ENCODE measurements around the gene MDH2.
"Not testable (repeated sequence)": the region's sequence is repeated elsewhere in the genome, so short reads cannot be mapped to it uniquely, and the experiment has no call there.

Gene MDH2

DNA sequence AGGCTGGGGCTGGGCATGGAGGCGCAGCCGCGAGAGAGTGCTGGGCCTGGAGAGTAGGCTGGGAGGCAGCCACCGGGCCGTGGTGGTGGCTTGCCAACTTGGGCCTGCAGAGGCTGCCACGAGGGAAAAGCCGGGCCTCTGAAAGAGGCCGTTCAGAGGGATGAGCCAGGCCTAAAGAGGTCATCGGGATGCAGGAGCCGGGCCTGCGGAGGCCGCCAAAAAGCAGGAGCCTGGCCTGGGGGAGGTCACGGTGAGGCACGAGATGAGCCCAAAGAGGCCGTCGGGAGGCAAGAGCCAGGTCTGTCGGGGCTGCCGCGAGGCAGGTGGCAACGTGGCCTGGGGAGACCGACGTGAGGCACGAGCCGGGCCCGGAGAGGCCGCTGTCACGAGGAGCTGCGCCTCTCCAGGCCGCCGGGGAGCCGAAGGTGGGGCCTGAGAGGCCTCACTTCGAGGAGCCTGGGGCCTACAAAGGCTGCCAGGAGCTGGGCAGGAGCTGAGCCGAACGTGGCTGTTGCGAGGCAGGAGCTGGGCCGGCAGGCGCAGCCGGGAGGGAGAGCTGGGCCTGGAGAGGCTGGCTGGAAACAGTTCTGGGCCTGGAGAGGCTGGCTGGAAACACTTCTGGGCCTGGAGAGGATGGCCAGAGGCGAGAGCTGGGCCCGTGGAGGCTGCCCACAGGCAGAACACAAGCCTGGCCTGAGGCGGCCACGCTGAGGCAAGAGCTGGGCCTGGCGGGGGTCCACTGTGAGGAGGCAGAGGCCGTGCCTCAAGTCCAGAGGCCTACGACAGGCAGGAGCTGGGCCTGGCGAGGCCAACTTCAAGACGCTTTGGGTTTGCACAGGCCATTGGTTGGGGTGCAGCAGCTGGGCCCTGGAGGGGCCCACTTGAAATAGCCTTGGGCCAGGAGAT lies 24.6 kb downstream of the MDH2 start:
- DNase-seq: no peak

DNA sequence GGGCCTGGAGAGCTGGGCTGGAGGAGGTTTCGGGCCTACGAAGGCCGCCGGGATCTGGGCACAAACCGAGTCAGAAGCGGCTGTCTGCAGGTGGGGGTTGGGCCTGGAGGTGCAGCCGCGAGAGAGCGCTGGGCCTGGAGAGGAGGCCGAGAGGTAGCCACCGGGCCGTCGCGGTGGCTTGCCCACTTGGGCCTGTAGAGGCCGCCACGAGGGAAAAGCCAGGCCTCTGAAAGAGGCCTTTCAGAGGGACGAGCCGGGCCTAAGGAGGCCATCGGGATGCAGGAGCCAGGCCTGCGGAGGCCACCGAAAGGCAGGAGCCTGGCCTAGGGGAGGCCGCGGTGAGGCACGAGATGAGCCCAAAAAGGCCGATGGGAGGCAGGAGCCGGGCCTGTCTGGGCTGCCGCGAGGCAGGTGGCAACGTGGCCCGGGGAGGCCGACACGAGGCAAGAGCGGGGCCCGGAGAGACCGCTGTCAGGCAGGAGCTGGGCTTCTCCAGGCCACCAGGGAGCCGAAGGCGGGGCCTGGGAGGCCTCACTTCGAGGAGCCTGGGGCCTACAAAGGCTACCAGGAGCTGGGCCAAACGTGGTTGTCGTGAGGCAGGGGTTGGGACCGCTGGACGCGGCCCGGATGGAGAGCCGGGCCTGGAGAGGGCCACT lies 25.6 kb downstream of the MDH2 start:
- no peak for DNase-seq

DNA sequence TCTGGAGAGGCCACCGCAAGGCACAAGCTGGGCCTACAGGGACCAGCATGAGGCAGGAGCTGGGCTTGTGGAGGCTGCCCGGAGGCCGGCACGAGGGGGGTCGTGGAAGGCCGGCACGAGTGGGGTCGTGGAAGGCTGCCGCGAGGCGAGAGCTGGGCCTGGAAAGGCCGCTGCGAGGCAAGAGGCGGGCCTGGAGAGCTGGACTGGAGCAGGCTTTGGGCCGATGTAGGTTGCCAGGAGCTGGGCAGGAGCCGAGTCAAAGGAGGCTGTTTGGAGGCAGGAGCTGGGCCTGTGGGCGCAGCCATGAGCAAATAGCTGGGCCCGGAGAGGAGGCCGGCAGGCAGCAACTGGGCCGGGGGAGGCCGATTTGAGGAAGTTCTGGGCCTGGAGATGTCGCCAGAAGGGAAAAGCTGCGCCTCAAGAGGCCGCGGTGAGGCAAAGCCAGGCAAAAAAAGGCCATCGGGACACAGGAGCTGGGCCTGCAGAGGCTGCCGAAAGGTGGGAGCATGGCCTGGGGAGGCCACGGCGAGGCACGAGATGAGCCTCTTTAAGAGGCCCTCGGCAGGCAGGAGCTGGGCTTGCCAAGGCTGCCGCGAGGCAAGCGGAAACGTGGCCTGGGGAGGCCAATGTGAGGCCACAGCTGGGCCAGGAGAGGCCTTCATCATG lies 26.5 kb downstream of the MDH2 start:
- no peak for DNase-seq

DNA sequence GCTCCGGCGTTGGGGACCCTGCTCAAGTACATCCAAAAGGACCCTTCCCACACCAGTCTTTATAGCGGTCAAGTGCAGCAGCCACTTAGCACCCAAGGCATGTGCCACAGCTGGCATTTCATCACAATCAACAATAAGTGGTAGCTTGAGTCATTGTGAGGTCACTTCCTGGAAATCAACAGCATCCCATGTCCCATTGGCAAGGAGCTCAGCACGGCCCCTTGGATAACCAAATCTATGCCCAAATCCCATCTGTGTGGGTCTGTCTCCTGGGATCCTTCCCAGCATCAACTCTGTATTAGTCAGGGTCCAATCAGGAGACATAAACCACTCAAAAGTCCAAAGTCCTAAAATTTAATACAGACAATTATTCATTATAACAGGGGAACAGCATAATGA lies 27.1 kb downstream of the MDH2 start:
- DNase-seq: no peak

DNA sequence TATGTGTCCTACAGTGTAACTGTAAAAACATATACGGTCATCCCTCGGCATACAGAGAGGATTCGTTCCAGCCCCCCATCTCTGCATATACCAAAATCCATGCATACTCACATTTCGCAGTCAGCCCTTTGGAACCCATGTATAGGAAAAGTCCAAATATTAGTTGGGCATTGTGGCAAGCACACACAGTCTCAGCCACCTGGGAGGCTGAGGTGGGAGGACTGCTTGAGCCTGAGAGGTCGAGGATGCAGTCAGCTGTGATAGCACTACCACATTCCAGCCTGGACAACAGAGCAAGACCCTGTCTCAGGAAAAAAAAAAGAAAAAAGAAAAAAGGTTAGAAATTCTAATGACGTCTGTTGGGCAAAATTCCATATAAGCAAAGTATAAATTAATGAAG lies 29.1 kb downstream of the MDH2 start:
- no peak for DNase-seq

DNA sequence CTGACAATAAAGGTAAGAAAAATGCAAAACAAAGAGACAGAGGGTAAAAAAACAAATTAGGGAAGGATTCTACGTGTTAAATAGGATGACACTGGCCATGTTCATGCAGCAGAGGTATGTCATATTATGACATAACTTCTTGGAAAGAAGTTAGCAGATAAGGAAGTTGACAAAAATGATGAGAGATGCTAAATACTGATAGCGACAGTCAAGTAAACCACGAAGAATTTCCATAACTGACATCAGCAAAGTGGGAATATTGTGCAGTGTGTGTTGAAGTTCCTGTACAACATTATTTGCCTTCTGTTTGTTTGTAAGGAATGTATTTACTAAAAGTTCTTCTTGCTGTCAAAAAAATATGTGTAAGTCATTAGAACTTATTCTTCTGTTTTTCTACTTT lies 29.5 kb downstream of the MDH2 start:
- no peak for DNase-seq

DNA sequence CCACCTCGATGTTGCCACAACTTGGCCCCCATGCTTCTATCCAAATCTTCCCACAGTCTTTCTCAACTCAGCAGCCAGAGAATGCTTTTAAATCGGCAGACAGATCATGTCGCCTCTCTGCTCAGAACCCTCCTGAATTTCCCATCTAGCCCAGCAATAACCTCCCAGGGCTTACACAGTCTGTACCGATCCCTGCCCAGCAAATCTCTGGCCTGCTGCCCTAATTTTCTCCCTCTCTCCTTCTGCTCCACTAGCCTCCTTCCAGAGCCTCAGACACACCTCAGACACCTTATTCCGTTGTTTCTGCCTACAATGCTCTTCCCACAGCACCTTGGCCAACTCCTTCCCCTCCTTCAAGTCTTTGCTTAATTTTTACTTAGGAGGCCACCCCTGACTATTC lies 32.3 kb downstream of the MDH2 start:
- no peak for DNase-seq

DNA sequence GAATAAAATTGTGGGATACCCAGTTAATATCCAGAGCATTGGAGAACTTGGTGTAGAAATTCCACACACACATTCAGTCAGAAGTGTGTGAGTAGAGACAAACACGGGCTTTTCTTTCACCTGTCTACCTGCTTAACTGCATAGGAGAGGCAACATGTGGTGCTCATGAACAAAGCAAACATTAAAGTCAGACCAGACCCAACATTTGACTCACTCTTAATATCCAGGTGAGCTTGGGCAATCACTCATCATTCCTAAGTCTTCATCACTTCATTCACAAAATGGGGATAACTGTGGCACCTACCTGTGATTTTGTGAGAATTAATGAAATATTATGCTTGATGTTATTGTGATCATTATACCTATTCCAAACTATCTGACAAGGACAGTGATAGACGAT lies 36.2 kb downstream of the MDH2 start:
- DNase-seq: not testable (repeated sequence)

DNA sequence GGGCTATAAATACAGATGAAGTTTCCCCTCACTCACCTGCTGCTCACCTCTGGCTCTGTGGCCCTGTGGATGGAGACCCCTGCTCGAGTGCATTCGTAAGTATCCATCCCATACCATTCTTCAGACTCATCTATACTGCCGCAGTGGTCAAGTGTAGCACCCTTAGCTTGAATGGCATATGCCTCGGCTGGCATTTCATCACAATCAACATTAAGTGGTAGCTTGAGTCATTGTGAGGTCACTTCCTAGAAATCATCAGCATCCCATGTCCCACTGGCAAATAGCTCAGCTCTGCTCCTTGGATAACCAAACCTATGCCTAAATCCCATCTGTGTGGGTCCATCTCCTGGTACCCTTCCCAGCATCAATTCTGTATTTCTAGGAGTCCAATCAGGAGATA lies 38.2 kb downstream of the MDH2 start:
- DNase-seq: no peak

DNA sequence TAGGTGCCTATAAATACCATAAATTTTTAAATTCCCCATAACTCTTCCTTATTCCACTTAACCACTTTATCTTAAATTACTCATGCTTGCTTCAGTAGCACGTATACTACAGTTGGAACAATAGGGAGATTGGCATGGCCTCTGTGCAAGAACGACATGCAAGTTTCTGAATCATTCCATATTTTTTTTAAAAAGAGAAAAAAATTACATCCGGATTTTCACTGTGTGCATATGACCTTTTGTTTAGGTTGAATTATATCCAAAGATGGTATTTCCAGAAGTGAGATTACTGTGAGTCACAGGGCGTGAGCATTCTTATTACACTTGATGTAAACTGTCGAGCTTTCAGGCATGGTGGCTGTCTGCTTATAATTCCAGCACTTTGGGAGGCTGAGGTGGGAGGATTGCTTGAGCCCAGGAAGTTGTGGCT lies 39.5 kb downstream of the MDH2 start:
- not testable (repeated sequence) for DNase-seq

DNA sequence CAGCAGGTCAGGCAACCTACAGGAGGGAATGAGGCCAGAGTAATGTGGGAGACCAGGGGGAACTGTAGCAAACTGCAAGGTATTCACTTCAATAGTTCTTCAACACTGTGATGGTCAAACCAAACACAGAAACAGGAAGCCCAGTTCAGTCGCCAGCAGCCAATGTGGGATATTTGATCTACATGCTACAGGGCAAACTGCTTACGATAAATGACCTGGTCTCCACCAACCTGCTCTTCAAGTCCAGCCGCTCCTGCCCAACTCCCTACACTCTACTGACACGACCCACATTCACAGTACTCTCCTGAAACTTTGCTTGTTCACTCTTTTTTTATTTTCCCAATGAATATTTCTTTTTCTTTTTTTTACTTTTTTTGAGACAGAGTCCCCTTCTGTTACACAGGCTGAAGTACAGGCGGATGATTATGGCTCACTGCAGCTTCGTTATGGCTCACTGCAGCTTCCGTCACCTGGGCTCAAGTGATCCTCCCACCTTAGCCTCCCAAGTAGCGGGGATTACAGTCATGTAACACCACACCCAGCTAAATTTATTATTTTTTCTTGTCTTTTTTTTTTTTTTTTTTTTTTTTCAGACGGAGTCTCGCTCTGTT lies 42.1 kb downstream of the MDH2 start:
- no peak for DNase-seq

DNA sequence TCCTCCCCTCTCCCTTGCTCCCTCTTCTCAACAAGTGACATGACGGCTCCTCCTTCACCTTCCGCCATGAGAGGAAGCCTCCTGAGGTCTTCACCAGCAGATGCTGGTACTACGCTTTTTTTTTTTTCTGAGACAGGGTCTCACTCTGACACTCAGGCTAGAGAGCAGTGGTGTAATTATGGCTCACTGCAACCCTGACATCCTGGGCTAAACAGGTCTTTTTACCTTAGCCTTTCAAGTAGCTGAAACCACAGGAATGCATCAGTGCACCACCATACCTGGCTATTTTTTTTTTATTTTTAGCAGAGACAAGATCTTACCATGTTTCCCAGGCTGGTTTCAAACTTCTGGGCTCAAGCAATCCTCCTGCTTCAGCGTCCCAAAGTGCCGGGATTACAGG lies 43.6 kb downstream of the MDH2 start:
- DNase-seq: no peak

DNA sequence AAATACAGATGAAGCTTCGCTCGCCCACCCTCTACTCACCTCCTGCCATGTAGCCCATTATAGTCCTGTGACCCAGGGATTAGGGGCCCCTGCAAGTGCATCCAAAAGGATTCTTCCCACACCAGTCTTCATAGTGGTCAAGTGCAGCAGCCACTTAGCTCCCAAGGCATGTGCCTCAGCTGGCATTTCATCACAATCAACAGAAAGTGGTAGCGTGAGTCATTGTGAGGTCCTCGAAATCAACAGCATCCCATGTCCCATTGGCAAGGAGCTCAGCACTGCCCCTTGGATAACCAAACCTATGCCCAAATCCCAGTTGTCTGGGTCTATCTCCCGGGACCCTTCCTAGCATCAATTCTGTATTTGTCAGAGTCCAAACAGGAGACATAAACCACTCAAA lies 45.6 kb downstream of the MDH2 start:
- not testable (repeated sequence) for DNase-seq

DNA sequence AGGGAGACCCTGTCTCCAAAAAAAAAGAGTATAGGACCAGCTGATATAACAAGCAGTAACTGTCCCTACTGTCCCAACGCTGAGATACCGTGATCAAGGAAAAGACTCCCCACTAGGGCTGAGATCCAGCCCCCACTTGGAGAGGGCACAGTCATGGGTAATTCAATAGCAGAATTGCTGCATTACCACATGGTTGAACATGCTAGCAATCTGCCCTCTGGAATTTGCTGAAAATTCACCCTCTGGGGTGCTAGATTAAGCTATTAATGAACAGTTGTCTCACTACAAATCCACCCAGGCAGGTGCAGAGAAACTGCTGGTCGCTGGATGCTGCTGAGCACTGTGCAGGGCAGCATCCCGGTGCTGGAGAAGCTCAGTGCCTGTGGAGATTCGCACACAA lies 46.4 kb downstream of the MDH2 start:
- not testable (repeated sequence) for DNase-seq

DNA sequence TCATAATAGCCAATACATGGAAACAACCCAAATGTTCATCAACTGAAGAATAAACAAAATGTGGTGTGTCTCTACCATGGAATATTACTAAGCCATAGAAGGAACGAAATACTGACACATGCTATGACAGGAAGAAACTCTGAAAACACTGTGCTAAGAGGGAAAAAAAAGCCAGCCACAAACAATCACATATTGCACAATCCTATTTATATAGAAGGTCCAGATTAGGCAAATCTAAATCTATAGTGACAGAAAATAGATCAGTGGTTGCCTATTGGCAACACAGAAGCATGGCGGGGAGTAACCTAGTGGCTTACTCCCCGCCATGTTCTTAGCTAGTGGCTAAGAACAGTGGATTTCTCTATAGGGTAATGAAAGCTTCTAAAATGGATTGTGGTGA lies 48.0 kb downstream of the MDH2 start:
- DNase-seq: no peak

DNA sequence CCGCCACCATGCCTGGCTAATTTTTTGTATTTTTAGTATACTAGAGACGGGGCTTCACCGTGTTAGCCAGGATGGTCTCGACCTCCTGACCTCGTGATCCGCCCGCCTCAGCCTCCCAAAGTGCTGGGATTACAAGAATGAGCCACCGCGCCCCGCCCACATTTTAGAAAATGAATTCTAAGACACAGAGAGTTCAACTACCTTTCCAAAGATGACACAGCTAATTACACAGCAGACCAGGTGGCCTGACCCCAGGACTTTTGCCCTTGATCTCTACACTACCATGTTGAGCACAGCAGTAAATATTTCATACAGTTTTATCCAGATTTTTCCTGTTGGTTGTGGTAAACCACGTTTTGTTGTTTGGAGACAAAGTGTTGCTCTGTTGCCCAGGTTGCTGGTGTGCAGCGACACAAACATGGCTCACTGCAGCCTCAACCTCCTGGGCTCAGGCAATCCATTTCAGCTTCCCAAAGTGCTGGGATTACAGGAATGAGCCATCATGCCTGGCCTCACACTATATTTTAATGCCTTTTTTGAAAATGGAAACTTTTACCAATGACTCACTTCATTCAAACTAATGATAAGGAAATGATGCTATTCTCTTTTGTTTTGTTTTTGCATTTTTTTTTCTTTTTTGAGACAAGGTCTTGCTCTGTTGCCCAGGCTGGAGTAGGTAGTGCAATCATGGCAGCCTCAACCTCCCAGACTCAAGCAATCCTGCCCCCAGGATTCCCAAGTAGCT lies 54.0 kb downstream of the MDH2 start:
- DNase-seq: not testable (repeated sequence)

DNA sequence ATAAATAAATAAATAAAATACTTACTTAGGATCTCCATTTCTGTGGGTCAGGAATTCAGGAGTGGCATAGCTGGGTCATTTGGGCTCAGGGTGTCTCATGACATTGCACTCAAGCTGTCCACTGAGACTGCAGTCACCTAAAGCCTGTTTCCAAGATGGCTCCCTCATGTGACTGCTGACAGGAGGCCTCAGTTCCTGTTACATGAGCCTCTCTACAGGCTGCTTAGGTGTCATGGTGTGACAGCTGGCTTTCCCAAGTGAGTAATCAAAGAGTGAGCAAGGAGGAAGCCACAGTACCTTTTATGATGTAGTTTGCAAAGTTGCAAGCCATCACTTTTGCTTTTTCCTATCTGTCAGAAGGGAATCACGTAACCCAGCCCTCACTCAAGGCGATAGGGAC lies 55.9 kb downstream of the MDH2 start:
- DNase-seq: not testable (repeated sequence)

DNA sequence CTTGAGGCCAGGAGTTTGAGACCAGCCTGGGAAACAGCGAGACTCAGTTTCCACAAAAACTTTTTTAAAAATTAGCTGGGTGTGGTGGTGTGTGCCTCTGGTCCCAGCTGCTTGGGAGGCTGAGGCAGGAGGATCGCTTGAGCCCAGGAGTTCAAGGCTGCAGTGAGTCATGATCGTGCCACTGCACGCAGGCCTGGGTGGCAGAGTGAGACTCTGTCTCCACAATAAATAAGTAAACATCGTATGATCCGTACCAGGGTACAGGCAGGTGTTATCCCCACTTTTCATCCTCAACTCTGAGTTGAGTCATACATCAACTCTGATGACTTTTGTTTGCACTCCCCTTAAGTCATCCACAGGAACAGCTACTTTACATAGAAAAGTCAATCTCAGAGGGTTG lies 58.2 kb downstream of the MDH2 start:
- not testable (repeated sequence) for DNase-seq

DNA sequence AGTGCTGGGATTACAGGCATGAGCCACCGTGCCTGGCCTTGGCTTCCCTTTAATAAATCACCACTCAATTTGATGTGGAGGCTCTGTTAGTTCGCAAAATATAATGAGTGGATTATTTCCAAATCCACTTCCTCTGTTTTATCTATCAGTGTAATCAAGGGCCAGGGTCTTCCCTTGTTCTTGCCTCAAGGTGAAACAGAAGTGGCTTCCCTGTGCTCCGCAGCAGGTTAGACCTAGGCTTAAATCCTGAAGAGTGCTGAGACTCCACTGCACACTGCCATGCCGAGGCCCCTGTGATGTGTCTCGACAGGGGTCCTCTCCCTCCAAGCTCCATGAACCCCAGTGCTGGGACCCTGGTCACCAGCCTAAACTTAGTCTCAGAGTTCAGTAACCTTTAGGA lies 59.0 kb downstream of the MDH2 start:
- no peak for DNase-seq

DNA sequence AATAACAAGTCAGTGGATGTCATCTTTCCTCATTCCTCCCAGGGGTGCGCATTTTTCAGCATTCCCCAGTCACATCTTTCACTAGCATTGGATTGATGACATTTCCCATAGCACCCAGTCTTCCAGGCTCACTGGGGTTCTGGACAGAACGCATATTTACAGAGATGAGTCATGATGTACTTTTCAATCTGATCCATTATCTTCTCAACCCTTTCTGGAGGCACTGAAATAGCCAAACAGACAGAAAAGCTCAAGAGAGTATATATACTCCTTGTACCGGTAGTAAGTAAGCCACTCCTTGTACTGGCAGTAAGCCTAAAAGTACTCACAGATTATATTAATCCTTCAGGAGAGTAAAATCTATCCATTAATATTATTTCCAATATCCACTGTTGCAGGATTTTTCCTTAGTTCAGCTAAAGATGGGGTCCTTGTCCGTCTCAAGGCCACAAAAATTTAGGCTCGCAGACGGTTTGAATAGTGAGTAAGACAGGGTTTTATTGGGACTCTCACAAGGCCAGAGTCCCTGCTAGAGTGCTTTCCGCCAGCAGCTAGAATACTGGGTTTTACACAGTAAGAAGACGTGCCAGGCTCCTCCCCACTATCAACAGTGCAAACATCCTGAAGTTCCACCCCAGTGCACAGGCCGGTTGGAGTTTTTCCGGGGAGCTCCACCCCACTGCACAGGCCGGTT lies 60.8 kb downstream of the MDH2 start:
- no peak for DNase-seq

DNA sequence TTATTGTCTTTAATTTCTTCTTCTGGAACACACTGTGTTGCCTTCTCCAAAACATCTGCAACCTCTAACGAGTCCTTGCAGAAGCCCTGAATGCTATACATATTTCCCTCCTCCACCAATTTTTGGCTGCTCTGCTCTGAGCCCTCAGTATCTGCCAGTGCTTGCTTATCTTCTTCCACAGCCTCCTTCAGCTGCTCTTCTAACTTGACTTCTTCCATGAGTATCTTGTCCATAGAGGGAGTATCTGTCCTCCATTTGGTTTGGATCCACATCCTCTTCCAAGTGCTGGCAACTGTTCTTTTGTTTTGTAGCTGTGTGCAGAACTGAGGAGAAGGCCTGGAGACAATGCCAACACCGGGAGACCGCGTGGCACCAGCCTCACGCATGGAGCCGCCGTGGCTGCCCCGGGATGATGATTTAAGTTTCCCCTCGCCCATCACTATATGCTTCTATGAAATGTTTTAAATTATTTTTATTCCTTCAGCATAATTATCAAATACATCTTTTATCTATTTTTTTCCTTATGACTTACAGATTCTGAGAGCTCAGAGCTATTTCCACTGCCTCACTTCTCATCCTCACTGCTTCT lies 65.2 kb downstream of the MDH2 start:
- DNase-seq: not testable (repeated sequence)

DNA sequence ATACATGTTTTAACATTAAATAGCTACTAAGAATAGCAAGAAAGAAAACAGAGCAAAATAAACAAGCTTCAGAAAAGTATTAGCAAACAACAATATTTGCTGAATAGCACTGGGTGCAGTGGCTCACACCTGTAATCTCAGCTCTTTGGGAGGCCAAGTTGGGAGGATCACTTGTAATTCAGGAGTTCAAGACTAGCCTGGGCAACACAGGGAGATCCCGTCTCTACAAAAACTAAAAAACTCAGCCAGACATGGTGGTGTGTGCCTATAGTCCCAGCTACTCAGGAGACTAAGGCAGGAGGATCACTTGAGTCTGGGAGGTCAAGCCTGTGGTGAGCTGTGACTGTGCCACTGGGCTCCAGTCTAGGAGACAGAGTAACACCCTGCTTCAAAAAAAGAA lies 66.8 kb downstream of the MDH2 start:
- DNase-seq: not testable (repeated sequence)

All from CD4-positive, alpha-beta T cell treated with Interleukin-6 for 4 hours (primary cell).